Trophoblast cell (in vitro differentiated cells and primary cell): ENCODE results near the gene USP48.

Experiments
- DNase-seq, 2 donors: peaks; one replicate each; pipeline ENCODE4 v3.0.0-alpha.2; 2016
- H2AFZ ChIP-seq: 2 replicates; pipeline ENCODE4 v1.6.1; 2013; ENCODE audit warnings: low read length, moderate library complexity, mild to moderate bottlenecking; ENCODE audit not compliant: insufficient read depth, poor library complexity
- H2AK5ac ChIP-seq: 2 replicates; pipeline ENCODE4 v1.6.1; 2013; ENCODE audit warnings: mild to moderate bottlenecking, low read length
- H2BK120ac ChIP-seq: 2 replicates; pipeline ENCODE4 v1.6.1; 2013; ENCODE audit warnings: low read length, mild to moderate bottlenecking, moderate library complexity; ENCODE audit not compliant: insufficient read depth, poor library complexity
- H2BK12ac ChIP-seq: 2 replicates; pipeline ENCODE4 v1.6.1; 2013; ENCODE audit warnings: mild to moderate bottlenecking, low read length, moderate library complexity
- H2BK5ac ChIP-seq: 2 replicates; pipeline ENCODE4 v1.6.1; 2013; ENCODE audit warnings: low read length, low read depth, moderate library complexity, mild to moderate bottlenecking; ENCODE audit not compliant: poor library complexity
- H3K14ac ChIP-seq: 2 replicates; pipeline ENCODE4 v1.6.1; 2013; ENCODE audit warnings: mild to moderate bottlenecking, low read length
- H3K18ac ChIP-seq: 2 replicates; pipeline ENCODE4 v1.6.1; 2013; ENCODE audit warnings: mild to moderate bottlenecking, low read length
- H3K23ac ChIP-seq: 2 replicates; pipeline ENCODE4 v1.6.1; 2013; ENCODE audit warnings: low read length
- H3K27ac ChIP-seq: 2 replicates; pipeline ENCODE4 v1.5.1; 2013; ENCODE audit warnings: low read depth, mild to moderate bottlenecking, inconsistent platforms, low read length, moderate library complexity
- H3K27me3 ChIP-seq: 2 replicates; pipeline ENCODE4 v1.6.1; 2013; ENCODE audit warnings: inconsistent platforms, mild to moderate bottlenecking, low read length, moderate library complexity; ENCODE audit not compliant: insufficient read depth
- H3K36me3 ChIP-seq, 2 experiments: 1 replicate in 1 of 2; 2 replicates in 1 of 2; pipeline ENCODE4 v1.6.1; 2013; ENCODE audit warnings: low read length in 2 of 2, mild to moderate bottlenecking in 2 of 2, moderate library complexity in 1 of 2; ENCODE audit not compliant: insufficient read depth in 2 of 2, control insufficient read depth in 1 of 2
- H3K4ac ChIP-seq: 2 replicates; pipeline ENCODE4 v1.6.1; 2013; ENCODE audit warnings: low read depth, mild to moderate bottlenecking, low read length, moderate library complexity
- H3K4me1 ChIP-seq, 2 experiments: 1 replicate in 1 of 2; 2 replicates in 1 of 2; pipeline ENCODE4 v1.6.1; 2013; ENCODE audit warnings: low read length in 2 of 2, mild to moderate bottlenecking in 2 of 2, moderate library complexity in 1 of 2; ENCODE audit not compliant: insufficient read depth in 2 of 2, control insufficient read depth in 1 of 2
- H3K4me2 ChIP-seq: 2 replicates; pipeline ENCODE4 v1.6.1; 2013; ENCODE audit warnings: inconsistent platforms, mild to moderate bottlenecking, low read length, moderate library complexity
- H3K4me3 ChIP-seq: 2 replicates; pipeline ENCODE4 v1.5.1; 2013; ENCODE audit warnings: mild to moderate bottlenecking, low read depth, low read length, inconsistent platforms
- H3K79me1 ChIP-seq: one replicate; pipeline ENCODE4 v1.6.1; 2013; ENCODE audit warnings: low read length
- H3K79me2 ChIP-seq: 2 replicates; pipeline ENCODE4 v1.6.1; 2013; ENCODE audit warnings: low read length, mild to moderate bottlenecking; ENCODE audit not compliant: control insufficient read depth, insufficient read depth, poor library complexity
- H3K9ac ChIP-seq: 2 replicates; pipeline ENCODE4 v1.6.1; 2013; ENCODE audit warnings: mild to moderate bottlenecking, low read length
- H3K9me3 ChIP-seq: 2 replicates; pipeline ENCODE4 v1.6.1; 2013; ENCODE audit warnings: low read depth, mild to moderate bottlenecking, control low read depth, inconsistent platforms, low read length; ENCODE audit not compliant: insufficient read depth
- H4K12ac ChIP-seq: 2 replicates; pipeline ENCODE4 v1.6.1; 2013; ENCODE audit warnings: low read depth, mild to moderate bottlenecking, low read length, moderate library complexity
- H4K8ac ChIP-seq: 2 replicates; pipeline ENCODE4 v1.6.1; 2013; ENCODE audit warnings: low read depth, mild to moderate bottlenecking, low read length, moderate library complexity
- H4K91ac ChIP-seq: one replicate; pipeline ENCODE4 v1.6.1; 2013; ENCODE audit warnings: low read depth, mild to moderate bottlenecking, low read length, moderate library complexity
- WGBS: extraction: QIAGEN DNeasy Blood & Tissue Kit; methylation state at CpG from one replicate; pipeline ENCODE4 v1.1.7; 2013; ENCODE audit warnings: missing lambda C conversion rate; ENCODE audit not compliant: insufficient read length, insufficient coverage; ENCODE audit errors: extremely low coverage; 5-methylcytosine and 5-hydroxymethylcytosine counted together

The USP48 gene

DNA sequence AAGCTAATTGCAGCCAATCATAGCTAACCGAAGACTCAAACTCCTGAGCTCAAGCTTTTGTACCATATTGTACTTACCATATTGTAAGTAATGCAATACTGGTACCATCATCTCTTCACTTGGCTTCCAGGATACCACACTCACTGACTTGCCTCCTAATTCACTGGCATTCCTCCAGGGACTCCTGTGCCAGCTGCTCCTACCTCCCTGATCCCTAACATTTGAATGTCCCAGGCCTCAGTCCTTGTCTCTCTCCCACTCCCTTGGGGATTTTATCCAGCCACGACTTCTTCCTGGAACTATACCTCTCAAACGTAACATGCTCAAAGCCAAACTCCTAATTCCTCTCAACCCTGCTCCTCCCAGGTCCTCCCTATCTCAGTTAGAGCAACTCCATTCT is 33.8 kb downstream of the USP48 start:
- Histone ChIP-seq H4K12ac (no peak overlapping the region), H3K27ac (no peak overlapping the region), H4K91ac (no peak overlapping the region), H3K14ac (no peak overlapping the region), H3K4me2 (no peak overlapping the region), H3K18ac (no peak overlapping the region), H2BK120ac (no peak overlapping the region), H3K4me1 (no peaks in the 10 kb centered on the region), H3K23ac (no peak overlapping the region), H3K27me3 (no peaks in the 10 kb centered on the region), H3K79me1 (no peaks in the 10 kb centered on the region), H3K9ac (no peak overlapping the region), H3K36me3 (peaks cover 20 to 22% of the 10 kb centered on the region in 2 experiments), H3K4me3 (no peak overlapping the region), H3K9me3 (no peaks in the 10 kb centered on the region), H4K8ac (no peak overlapping the region), H2AFZ (no peak overlapping the region), H2BK12ac (no peak overlapping the region), H2AK5ac (no peak overlapping the region), H2BK5ac (no peak overlapping the region), H3K4ac (no peak overlapping the region), H3K79me2 (no peaks in the 10 kb centered on the region)
- no CpG with 5 or more reads among the region's 3 CpGs for WGBS
- DNase-seq, result peak in 1 of 2 donors; percentile 24

DNA sequence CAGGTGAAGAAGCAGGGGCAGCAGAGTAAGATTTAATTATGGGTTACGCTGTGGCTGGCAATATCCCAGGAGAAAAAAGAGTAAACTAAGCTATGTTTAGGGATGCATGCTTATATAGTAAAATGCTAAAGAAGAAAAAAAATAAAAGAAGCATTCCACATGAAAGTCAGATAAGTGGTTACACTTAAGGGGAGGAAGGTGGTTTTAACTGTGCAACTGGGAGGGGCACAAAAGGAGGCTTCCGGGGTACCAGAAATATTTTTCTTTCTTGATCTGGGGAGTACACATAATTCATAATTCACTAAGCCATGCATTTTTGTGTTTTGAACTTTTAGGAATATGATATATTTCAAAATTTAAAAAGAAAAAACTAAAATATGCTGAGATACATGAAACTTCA is 39.5 kb downstream of the USP48 start:
- Histone ChIP-seq H2AFZ (no peak overlapping the region), H3K4me1 (peaks cover 0 to 2% of the 10 kb centered on the region in 2 experiments), H3K18ac (no peak overlapping the region), H3K4me2 (no peak overlapping the region), H3K4me3 (no peak overlapping the region), H2BK120ac (no peak overlapping the region), H3K79me1 (no peaks in the 10 kb centered on the region), H3K27ac (no peak overlapping the region), H3K9me3 (no peaks in the 10 kb centered on the region), H2BK5ac (no peak overlapping the region), H4K91ac (no peak overlapping the region), H3K14ac (no peak overlapping the region), H3K9ac (no peak overlapping the region), H3K27me3 (no peaks in the 10 kb centered on the region), H3K79me2 (no peaks in the 10 kb centered on the region), H3K23ac (no peak overlapping the region), H3K36me3 (peaks cover 13 to 14% of the 10 kb centered on the region in 2 experiments), H2BK12ac (no peak overlapping the region), H3K4ac (no peak overlapping the region), H4K12ac (no peak overlapping the region), H2AK5ac (no peak overlapping the region), H4K8ac (no peak overlapping the region)
- no peak for DNase-seq
- WGBS, result no CpG with 5 or more reads among the region's 2 CpGs

DNA sequence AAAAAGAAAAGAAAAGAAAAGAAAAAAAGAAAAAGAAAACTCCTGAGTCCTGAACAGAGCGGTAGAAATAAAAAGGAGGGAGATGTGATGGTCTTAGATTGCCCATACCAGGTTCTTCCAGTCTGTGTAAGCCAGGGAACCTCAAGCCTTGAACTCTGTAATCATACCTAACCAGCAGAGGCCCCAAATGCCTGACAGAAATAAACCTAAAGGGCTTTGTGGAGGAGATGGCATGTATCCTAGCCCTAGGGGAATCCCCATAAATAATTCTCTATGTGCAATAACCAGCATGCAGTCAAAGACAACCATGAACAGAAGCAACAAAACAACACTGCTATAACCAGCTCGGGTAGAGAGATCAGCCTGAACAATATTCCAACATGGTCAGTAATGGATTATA is 40.4 kb downstream of the USP48 start:
- no peak overlapping the region for H2BK5ac ChIP-seq
- no peak overlapping the region for H2AK5ac ChIP-seq
- no peak overlapping the region for H3K14ac ChIP-seq
- no peak overlapping the region for H4K91ac ChIP-seq
- H2BK12ac ChIP-seq, result no peak overlapping the region
- no peak overlapping the region for H2AFZ ChIP-seq
- no peaks in the 10 kb centered on the region for H3K79me1 ChIP-seq
- H3K27me3 ChIP-seq, result no peaks in the 10 kb centered on the region
- no peak overlapping the region for H3K4me3 ChIP-seq
- H4K12ac ChIP-seq, result no peak overlapping the region
- peaks cover 12 to 13% of the 10 kb centered on the region in 2 experiments for H3K36me3 ChIP-seq
- DNase-seq, result peak in 1 of 2 donors; percentile 28
- no peak overlapping the region for H3K23ac ChIP-seq
- H3K4ac ChIP-seq, result no peak overlapping the region
- H3K4me2 ChIP-seq, result no peak overlapping the region
- H3K4me1 ChIP-seq, result peaks cover 0 to 2% of the 10 kb centered on the region in 2 experiments
- WGBS, result no CpG with 5 or more reads among the region's 2 CpGs
- H3K9me3 ChIP-seq, result no peaks in the 10 kb centered on the region
- no peak overlapping the region for H3K18ac ChIP-seq
- no peak overlapping the region for H2BK120ac ChIP-seq
- no peak overlapping the region for H4K8ac ChIP-seq
- H3K9ac ChIP-seq, result no peak overlapping the region
- H3K27ac ChIP-seq, result no peak overlapping the region
- no peaks in the 10 kb centered on the region for H3K79me2 ChIP-seq

DNA sequence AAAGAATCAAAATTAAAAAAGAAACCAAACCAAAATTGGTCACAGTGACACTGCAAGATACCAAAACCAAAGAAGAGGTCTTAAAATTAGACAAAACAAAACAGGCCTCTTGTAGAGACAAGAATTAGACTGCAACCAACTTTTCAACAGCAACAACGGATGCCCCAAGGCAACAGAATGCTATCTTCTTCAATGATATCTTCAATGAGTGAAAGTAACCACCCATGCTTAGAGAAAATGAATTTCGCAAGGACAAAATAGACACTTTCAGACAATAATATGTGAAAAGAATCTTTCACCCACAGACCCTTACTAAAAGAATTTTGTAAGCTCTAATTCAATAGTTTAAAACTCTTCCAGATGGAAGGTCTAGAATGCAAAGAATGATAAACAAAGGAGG is 41.7 kb downstream of the USP48 start:
- Histone ChIP-seq H3K9ac (no peak overlapping the region), H3K4me1 (peaks cover 0 to 2% of the 10 kb centered on the region in 2 experiments), H3K27ac (no peak overlapping the region), H3K14ac (no peak overlapping the region), H2AFZ (no peak overlapping the region), H3K36me3 (peaks cover 14 to 18% of the 10 kb centered on the region in 2 experiments), H4K91ac (no peak overlapping the region), H2BK120ac (no peak overlapping the region), H4K12ac (no peak overlapping the region), H3K23ac (no peak overlapping the region), H3K18ac (no peak overlapping the region), H3K9me3 (no peaks in the 10 kb centered on the region), H2BK12ac (no peak overlapping the region), H2BK5ac (no peak overlapping the region), H3K79me1 (no peaks in the 10 kb centered on the region), H3K4me2 (no peak overlapping the region), H2AK5ac (no peak overlapping the region), H3K79me2 (no peaks in the 10 kb centered on the region), H3K27me3 (no peaks in the 10 kb centered on the region), H3K4me3 (no peak overlapping the region), H3K4ac (no peak overlapping the region), H4K8ac (no peak overlapping the region)
- DNase-seq, result peak in 1 of 2 donors; percentile 72
- WGBS, result no CpG with 5 or more reads among the region's 2 CpGs
